ENCODE measurements around the gene BCAR1. TPM values are rescaled to one million over a fixed set of nuclear protein-coding genes. Genes with fewer than 3 reads are reported as not detected.
"Not testable (repeated sequence)": the region's sequence is repeated elsewhere in the genome, so short reads cannot be mapped to it uniquely, and the experiment has no call there.

BCAR1 gene
- polyA plus RNA-seq, 1 donor (not counting 4 experiments of a cell fraction or from before 2014, with no cell fraction given) = 17.8 TPM

- Histone ChIP-seq H3K4me2 (ENCODE audit: control insufficient read depth, extremely low read depth, insufficient read depth, low read depth, low read length) (no peak overlapping the region), H3K27me3 (ENCODE audit: control insufficient read depth, extremely low read depth, insufficient read depth, low read length) (no peaks in the 10 kb centered on the region), H3K36me3 (ENCODE audit: control insufficient read depth in 2 of 2, extremely low read depth in 1 of 2, insufficient read depth in 2 of 2, low read length in 2 of 2) (no peaks in the 10 kb centered on the region), H3K9ac (ENCODE audit: control insufficient read depth, extremely low read depth, insufficient read depth, low read length) (no peak overlapping the region), H3K9me1 (ENCODE audit: control insufficient read depth, extremely low read depth, insufficient read depth, low read length) (no peaks in the 10 kb centered on the region), H4K20me1 (ENCODE audit: control insufficient read depth, extremely low read depth, insufficient read depth, low read length) (no peaks in the 10 kb centered on the region), H3K4me3 (ENCODE audit: control insufficient read depth in 2 of 3, extremely low read depth in 1 of 3, insufficient read depth in 2 of 3, low read depth in 1 of 3, low read length in 3 of 3) (no peak overlapping the region), H2AFZ (ENCODE audit: control insufficient read depth, low read length) (no peak overlapping the region), H3K4me1 (ENCODE audit: control insufficient read depth, extremely low read depth, insufficient read depth, low read length) (peaks cover 21% of the 10 kb centered on the region), H3K27ac (ENCODE audit: control insufficient read depth, insufficient read depth, low read length) (no peak overlapping the region), H3K79me2 (ENCODE audit: control insufficient read depth, insufficient read depth, low read length) (no peaks in the 10 kb centered on the region), H3K9me3 (ENCODE audit: control insufficient read depth, low read depth, low read length) (no peaks in the 10 kb centered on the region)
- dilution Hi-C loops (cut with MboI; ENCODE audit: extremely low pct_ligation_motif_present, low sequenced_read_pairs) = no loop called here
- TF ChIP-seq CTCF (optimal IDR thresholded peaks at IDR 0.05 in 1 of 3, IDR thresholded peaks at IDR 0.05 in 1 of 3, conservative IDR thresholded peaks at IDR 0.05 in 1 of 3; ENCODE audit: extremely low read depth in 1 of 3, insufficient read depth in 2 of 3, low read length in 3 of 3) (no peak), EZH2 (IDR thresholded peaks at IDR 0.05; ENCODE audit: low read length) (no peak)
- no peak for FAIRE-seq
- DNase-seq (ENCODE audit: low read depth, low spot score) = no peak
Measured at GRCh38 chr16:75272097-75272551, 20.7 kb upstream of the BCAR1 start.

GRCh38 chr16:75271441-75272096 is 20.1 kb upstream of the BCAR1 start:
- H3K9ac ChIP-seq (ENCODE audit: control insufficient read depth, extremely low read depth, insufficient read depth, low read length) = no peak overlapping the region
- dilution Hi-C loops (cut with MboI; ENCODE audit: extremely low pct_ligation_motif_present, low sequenced_read_pairs) = no loop called here
- H3K4me1 ChIP-seq (ENCODE audit: control insufficient read depth, extremely low read depth, insufficient read depth, low read length) = peaks cover 26% of the 10 kb centered on the region
- peaks cover under 1% of the 10 kb centered on the region for H3K79me2 ChIP-seq (ENCODE audit: control insufficient read depth, insufficient read depth, low read length)
- H3K27me3 ChIP-seq (ENCODE audit: control insufficient read depth, extremely low read depth, insufficient read depth, low read length) = no peaks in the 10 kb centered on the region
- no peak overlapping the region for H3K27ac ChIP-seq (ENCODE audit: control insufficient read depth, insufficient read depth, low read length)
- H3K9me1 ChIP-seq (ENCODE audit: control insufficient read depth, extremely low read depth, insufficient read depth, low read length) = no peaks in the 10 kb centered on the region
- no peak for DNase-seq (ENCODE audit: low read depth, low spot score)
- H3K4me2 ChIP-seq (ENCODE audit: control insufficient read depth, extremely low read depth, insufficient read depth, low read depth, low read length) = no peak overlapping the region
- no peak overlapping the region for H2AFZ ChIP-seq (ENCODE audit: control insufficient read depth, low read length)
- H3K36me3 ChIP-seq (ENCODE audit: control insufficient read depth in 2 of 2, extremely low read depth in 1 of 2, insufficient read depth in 2 of 2, low read length in 2 of 2) = no peaks in the 10 kb centered on the region
- no peaks in the 10 kb centered on the region for H4K20me1 ChIP-seq (ENCODE audit: control insufficient read depth, extremely low read depth, insufficient read depth, low read length)
- FAIRE-seq = no peak
- no peak for TF ChIP-seq CTCF (optimal IDR thresholded peaks at IDR 0.05 in 1 of 3, IDR thresholded peaks at IDR 0.05 in 1 of 3, conservative IDR thresholded peaks at IDR 0.05 in 1 of 3; ENCODE audit: extremely low read depth in 1 of 3, insufficient read depth in 2 of 3, low read length in 3 of 3)
- TF ChIP-seq EZH2 (IDR thresholded peaks at IDR 0.05; ENCODE audit: low read length) = no peak
- no peaks in the 10 kb centered on the region for H3K9me3 ChIP-seq (ENCODE audit: control insufficient read depth, low read depth, low read length)
- no peak overlapping the region for H3K4me3 ChIP-seq (ENCODE audit: control insufficient read depth in 2 of 3, extremely low read depth in 1 of 3, insufficient read depth in 2 of 3, low read depth in 1 of 3, low read length in 3 of 3)

- H3K27ac ChIP-seq (ENCODE audit: control insufficient read depth, insufficient read depth, low read length); H3K4me2 ChIP-seq (ENCODE audit: control insufficient read depth, extremely low read depth, insufficient read depth, low read depth, low read length); H3K36me3 ChIP-seq (ENCODE audit: control insufficient read depth in 2 of 2, extremely low read depth in 1 of 2, insufficient read depth in 2 of 2, low read length in 2 of 2); FAIRE-seq; dilution Hi-C loops (cut with MboI; ENCODE audit: extremely low pct_ligation_motif_present, low sequenced_read_pairs); H3K9me3 ChIP-seq (ENCODE audit: control insufficient read depth, low read depth, low read length); H3K9me1 ChIP-seq (ENCODE audit: control insufficient read depth, extremely low read depth, insufficient read depth, low read length); DNase-seq (ENCODE audit: low read depth, low spot score); H3K9ac ChIP-seq (ENCODE audit: control insufficient read depth, extremely low read depth, insufficient read depth, low read length); H3K27me3 ChIP-seq (ENCODE audit: control insufficient read depth, extremely low read depth, insufficient read depth, low read length); H2AFZ ChIP-seq (ENCODE audit: control insufficient read depth, low read length); H3K4me3 ChIP-seq (ENCODE audit: control insufficient read depth in 2 of 3, extremely low read depth in 1 of 3, insufficient read depth in 2 of 3, low read depth in 1 of 3, low read length in 3 of 3); H4K20me1 ChIP-seq (ENCODE audit: control insufficient read depth, extremely low read depth, insufficient read depth, low read length): not testable (repeated sequence)
- Histone ChIP-seq H3K79me2 (ENCODE audit: control insufficient read depth, insufficient read depth, low read length) (peaks cover 17% of the 10 kb centered on the region), H3K4me1 (ENCODE audit: control insufficient read depth, extremely low read depth, insufficient read depth, low read length) (peaks cover 36% of the 10 kb centered on the region)
Measured at GRCh38 chr16:75269358-75269757, 17.9 kb upstream of the BCAR1 start.

All from keratinocyte (primary cell).